ENCODE measurements around the gene PLSCR1. TPM values are rescaled to one million over a fixed set of nuclear protein-coding genes. Genes with fewer than 3 reads are reported as not detected.
"Not testable (repeated sequence)": the region's sequence is repeated elsewhere in the genome, so short reads cannot be mapped to it uniquely, and the experiment has no call there.

Gene PLSCR1
- total RNA-seq, 1 donor from 2014 or later: 87.2 TPM

DNA sequence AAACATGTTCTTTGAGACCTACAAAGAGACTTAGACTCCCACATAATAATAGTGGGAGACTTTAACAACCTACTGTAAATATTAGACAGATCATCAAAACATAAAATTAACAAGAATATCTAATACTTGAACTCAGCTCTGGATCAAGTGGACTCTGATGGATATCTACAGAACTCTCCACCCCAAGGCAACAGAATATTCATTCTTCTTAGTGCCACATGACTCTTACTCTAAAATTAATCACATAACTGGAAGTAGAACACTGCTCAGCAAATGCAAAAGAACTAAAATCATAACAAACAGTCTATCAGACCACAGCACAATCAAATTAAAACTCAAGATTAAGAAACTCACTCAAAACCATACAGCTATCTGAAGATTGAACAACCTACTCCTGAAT, 59.1 kb downstream of the PLSCR1 start:
- intact Hi-C loops (cut with micrococcal nuclease): no loop called here

DNA sequence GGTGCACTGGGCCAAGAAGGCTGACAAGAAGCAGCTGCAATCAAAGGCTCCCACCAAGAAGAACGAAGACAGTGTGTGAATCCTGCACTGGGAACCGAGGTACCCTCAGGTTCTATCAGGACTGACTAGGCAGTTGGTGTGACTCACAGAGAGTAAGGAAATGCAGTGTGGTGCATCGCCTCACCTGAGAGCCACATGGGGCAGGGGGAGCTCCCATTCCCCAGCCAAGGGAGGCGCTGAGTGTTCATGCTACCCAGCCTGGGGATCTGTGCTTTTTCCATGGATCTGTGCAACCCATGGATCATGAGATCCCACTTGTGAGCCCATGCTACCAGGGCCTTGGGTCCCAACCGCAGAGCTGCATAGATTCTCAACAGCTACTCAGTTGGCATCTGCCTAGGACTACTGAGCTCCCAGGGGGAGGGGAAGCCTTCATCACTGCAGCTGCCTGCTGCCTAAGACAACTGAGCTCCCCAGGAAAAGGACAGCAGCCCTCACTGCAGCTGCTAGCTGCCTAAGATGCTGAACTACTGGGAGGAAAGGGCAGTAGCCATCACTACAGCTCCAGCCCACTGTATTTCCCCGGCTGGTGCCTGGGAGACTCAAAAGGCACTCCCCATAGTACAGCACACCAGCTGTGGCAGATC, 68.2 kb downstream of the PLSCR1 start:
- intact Hi-C loops (cut with micrococcal nuclease): no loop called here

DNA sequence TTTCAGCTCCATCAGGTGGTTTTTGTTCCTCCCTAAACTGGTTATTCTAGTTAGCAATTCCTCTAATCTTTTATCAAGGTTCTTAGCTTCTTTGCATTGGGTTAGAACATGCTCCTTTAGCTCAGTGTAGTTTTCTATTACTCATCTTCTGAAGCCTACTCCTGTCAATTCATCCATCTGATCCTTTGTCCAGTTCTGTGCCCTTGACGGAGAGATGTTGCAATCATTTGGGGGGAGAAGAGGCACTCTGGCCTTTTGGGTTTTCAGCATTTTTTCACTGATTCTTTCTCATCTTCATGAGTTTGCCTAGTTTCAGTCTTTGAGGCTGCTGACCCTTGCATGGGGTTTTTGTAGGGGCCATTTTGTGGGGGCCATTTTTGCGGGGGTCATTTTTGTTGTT, 69.4 kb downstream of the PLSCR1 start:
- intact Hi-C loops (cut with micrococcal nuclease): not testable (repeated sequence)

DNA sequence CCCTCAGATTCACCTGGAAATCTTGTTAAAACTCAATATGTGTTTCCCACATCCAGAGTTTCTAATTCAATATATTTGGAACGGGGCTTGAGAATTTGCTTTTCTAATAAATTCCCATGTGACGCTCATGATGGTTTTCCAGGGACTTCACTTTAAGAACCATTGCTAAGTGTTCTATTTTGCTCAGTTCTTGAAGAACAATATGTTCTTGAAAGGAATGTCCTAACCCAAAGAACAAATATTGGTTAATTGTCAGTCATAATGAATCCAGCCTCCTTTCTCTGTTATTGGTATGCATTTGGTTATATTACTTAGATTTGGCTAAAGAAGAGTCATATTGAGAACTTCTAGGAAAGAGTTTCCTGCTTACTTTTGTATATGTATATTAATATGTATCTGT, 70.7 kb downstream of the PLSCR1 start:
- intact Hi-C loops (cut with micrococcal nuclease): no loop called here

DNA sequence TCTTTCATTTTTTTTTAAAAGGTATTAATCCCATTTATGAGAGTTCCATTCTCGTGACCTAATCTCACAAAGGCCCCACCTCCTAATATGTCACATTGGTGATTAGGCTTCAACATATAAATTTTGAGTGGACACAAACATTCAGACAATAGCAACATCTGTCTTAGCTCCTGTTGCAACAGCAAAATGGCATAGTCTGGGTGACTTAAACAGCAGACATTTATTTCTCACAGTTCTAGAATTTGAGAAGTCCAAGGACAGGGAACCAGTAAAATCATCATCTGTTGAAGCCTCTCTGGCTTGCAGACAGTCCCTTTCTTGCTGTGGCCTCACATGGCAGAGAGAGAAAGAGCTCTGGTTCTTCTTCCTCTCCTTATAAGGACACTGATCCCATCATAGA, 71.8 kb downstream of the PLSCR1 start:
- intact Hi-C loops (cut with micrococcal nuclease): no loop called here

DNA sequence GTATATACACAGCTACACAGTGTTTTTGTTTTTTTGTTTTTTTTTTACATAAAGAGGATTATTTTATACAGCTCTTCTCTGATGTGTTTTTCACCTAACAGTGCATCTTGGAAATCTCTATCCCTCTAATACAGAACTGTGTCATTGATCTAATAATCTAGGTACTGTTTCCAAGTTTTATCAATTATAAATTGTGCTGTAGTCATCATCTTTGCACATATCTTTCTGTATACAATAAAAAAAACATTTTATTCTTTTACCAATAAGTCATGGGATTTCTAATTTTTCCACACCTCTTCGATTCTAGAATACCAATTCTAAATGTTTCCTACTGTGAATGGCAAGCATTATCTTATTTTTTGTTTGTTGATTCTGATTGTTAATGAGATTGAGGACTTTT, 73.4 kb downstream of the PLSCR1 start:
- intact Hi-C loops (cut with micrococcal nuclease): no loop called here

DNA sequence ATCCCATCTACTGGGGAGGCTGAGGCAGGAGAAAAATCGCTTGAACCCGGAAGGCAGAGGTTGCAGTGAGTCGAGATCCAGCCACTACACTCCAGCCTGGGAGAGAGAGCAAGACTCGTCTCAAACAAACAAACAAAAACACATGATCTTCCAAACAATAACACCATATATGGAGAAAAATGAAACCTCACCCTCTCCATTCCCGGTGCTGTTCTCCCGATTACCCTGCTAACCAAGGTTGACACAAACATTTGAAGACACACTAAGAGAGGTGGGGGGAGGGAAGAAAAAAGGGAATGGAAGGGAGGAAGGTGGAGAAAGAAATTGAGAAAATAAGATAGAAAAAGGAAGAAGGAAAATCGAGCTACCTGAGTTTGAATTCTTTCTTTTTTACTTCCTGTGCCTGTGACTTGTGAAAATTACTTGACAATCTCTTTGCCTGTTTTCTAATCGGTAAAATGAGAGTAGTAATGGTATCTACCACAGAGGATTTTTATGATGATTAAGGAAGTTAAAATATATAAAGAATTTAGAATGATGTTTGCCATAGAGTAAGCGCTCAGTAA, 73.9 kb downstream of the PLSCR1 start:
- intact Hi-C loops (cut with micrococcal nuclease): no loop called here

DNA sequence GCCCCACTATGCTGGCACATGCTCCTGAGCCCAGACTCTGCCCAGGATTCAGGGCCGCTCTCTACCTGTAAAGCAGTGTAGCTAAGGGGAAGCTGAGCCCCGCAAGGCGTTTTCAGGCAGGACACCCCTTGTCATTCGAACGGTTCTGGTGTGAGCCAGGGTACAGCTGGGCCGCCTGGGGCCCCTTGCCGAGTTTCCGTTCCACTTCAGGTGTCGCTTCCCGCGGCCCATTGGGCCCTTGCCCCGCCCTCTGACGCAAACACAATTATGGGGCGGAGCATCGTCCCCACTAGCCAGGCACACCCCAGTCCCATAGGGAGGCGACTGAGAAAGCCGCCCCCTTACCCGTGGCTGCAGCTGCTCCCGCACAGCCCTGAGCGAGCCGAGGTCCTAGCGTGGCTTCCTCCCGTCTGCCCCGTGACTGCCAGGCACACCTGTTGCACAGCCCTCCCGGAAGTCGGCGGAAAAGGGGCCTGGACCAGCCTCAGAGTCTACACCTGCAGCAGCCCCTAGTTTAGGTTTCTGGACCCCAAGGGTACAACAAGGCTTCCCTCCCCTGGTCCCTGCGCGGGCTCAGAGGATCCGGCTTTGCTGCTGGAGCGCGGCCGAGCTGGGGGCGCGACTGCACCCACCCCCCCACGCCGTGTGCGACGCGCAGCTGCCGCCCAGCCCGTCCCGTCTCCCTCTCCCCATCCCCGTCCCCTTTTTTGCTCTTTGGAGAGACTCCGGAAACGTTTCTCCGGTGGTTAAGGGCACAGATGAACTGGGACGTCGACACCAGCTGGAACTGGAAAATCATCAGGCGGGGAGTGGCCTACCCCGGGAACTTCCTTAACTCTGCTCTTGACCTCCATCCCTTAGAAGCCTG, 75.0 kb downstream of the PLSCR1 start, which contains the start of gene PLSCR2:
Gene PLSCR2, minus strand, starts transcription at position 412 of the 868 bp plus-strand sequence. CDS start 9,657 bp downstream, outside the sequence.
- intact Hi-C loops (cut with micrococcal nuclease): loop anchor here (2.0 kb wide), 1 partner anchor 75 kb away; the partner anchor contains the start of gene PLSCR1

DNA sequence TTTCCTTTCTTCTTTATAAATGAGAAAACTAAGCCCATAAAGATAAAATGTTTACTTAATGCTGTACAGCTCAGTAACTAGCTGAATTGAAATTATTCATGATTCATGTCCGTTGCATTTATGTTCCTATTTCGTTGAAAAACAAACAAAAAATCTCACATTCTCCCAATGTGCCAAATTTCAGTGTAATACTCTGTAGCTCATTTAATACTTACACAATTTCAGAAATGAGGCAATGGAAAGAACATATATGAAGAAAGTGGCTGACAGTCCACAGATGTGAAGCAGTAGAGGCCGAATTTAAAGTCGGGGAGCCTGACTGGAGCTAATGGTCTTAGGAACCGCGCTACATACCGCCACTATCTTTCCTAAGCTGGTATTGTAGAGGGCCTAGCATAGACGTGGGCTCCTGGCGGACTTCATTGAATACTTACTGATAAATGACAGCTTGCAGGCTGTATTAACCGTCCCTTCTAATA, 75.7 kb downstream of the PLSCR1 start:
- intact Hi-C loops (cut with micrococcal nuclease): loop anchor here (2.0 kb wide), 1 partner anchor 76 kb away; the partner anchor contains the start of gene PLSCR1

DNA sequence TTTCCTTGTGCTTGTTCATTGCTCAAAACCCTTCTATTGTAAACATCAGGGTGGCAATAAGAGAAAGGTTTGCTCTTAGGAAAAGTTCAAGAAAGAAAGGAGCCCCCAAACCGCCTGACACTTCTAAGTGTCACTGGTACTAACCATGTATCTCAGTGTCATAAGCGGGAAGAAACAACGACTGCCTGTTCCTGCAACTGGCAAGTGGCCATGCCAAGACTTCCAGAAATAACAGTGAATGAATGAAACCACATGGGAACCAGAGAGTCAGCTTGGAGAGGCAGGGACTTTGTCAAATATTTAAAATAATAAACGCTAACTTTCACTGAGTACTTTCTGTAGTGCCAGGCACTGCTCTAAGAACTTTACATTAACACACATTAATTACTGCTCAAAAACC, 76.2 kb downstream of the PLSCR1 start:
- intact Hi-C loops (cut with micrococcal nuclease): loop anchor here (2.0 kb wide), 1 partner anchor 77 kb away; the partner anchor contains the start of gene PLSCR1

DNA sequence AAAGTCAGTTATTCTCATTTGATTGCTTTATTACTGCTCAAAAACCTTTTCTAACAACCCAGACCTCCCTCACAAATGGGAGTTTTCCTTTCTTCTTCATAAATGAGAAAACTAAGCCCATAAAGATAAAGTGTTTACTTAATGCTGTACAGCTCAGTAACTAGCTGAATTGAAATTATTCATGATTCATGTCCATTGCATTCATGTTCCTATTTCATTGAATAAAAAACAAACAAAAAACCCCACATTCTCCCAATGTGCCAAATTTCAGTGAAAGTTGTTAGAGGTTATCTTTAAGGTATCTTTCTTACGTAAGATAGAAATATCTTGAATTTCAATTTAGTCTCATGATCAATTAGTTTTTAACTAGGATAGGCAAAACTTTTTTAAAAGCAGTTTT, 77.8 kb downstream of the PLSCR1 start:
- intact Hi-C loops (cut with micrococcal nuclease): no loop called here

DNA sequence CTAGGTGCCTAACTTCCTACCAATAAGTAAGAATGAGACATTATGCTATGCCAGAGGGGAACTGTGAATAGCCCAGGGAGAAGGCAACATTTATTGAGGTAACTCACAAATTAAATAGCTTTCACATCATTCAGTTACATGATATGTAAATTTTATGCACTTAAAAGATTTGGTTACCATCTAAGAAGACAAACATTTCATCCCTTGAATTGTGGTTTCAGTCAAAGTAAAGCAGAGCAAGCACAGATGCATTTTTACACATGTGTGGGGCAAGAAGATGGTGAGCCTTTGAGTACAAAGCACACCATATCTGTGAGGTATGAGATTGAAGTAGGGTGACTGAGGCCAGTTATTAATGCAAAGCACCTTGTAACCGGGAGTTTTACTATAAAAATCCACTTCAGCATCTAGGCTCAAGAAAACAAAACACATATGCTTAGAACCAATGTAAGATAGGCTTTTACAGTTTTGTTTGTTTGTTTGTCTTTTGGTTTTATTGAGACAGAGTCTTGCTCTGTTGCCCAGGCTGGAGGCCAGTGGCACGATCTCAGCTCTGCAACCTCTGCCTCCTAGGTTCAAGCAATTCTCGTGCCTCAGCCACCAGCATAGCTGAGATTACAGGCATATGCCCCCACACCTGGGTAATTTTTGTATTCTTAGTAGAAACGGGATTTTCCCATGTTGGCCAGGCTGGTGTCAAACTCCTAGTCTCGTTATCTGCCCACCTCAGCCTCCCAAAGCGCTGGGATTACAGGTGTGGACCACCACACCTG, 78.5 kb downstream of the PLSCR1 start:
- intact Hi-C loops (cut with micrococcal nuclease): no loop called here

Other genes starting within 250 kb of the PLSCR1 start
- 0.11 TPM in 1 of 2 replicates, not detected in the other for gene PLSCR2, start 75.0 kb downstream of the PLSCR1 start, total RNA-seq
- gene PLSCR5, start 60.7 kb upstream of the PLSCR1 start, total RNA-seq: not detected in 2 replicates

Data from T-helper 2 cell treated with Interferon-gamma antibody and Interleukin-4, amounts not matched to agents 100 ng/mL and 5 ng/mL, for 36 hours (primary cell).